Neutrophil (primary cell): ENCODE results near the gene STIMATE.

ENCODE experiments used
- H3K27ac ChIP-seq: fragments of 200-600 bp; sonication (generic); 2 replicates; pipeline ENCODE4 v1.5.1; 2016; ENCODE audit warnings: mild to moderate bottlenecking, moderate library complexity
- H3K27me3 ChIP-seq: fragments of 200-600 bp; sonication (generic); 2 replicates; pipeline ENCODE4 v1.6.0; 2016; ENCODE audit warnings: mild to moderate bottlenecking
- H3K36me3 ChIP-seq: fragments of 200-600 bp; sonication (generic); 2 replicates; pipeline ENCODE4 v1.5.1; 2017
- H3K4me1 ChIP-seq, 2 experiments: fragments of 200-600 bp in 1 of 2; sonication (generic) in 1 of 2; 1 replicate in 1 of 2; 2 replicates in 1 of 2; pipeline versions ENCODE4 v1.5.1 to v1.6.1; 2013 to 2016; ENCODE audit warnings: low read depth in 1 of 2, low read length in 1 of 2, mild to moderate bottlenecking in 1 of 2, moderate library complexity in 1 of 2; ENCODE audit not compliant: control insufficient read depth in 1 of 2, insufficient read depth in 1 of 2
- H3K4me3 ChIP-seq, 2 experiments: fragments of 200-600 bp in 1 of 2; sonication (generic) in 1 of 2; 1 replicate in 1 of 2; 2 replicates in 1 of 2; pipeline ENCODE4 v1.5.1; 2013 to 2016; ENCODE audit warnings: low read depth in 1 of 2, low read length in 1 of 2, mild to moderate bottlenecking in 1 of 2, moderate library complexity in 1 of 2
- H3K9me3 ChIP-seq: fragments of 200-600 bp; sonication (generic); 2 replicates; pipeline ENCODE4 v1.5.1; 2016
- CTCF ChIP-seq: fragments of 200-600 bp; sonication (generic); IDR thresholded peaks from 2 replicates; pipeline ENCODE4 v1.5.1; 2016; ENCODE audit warnings: antibody characterized with exemption

STIMATE gene

DNA sequence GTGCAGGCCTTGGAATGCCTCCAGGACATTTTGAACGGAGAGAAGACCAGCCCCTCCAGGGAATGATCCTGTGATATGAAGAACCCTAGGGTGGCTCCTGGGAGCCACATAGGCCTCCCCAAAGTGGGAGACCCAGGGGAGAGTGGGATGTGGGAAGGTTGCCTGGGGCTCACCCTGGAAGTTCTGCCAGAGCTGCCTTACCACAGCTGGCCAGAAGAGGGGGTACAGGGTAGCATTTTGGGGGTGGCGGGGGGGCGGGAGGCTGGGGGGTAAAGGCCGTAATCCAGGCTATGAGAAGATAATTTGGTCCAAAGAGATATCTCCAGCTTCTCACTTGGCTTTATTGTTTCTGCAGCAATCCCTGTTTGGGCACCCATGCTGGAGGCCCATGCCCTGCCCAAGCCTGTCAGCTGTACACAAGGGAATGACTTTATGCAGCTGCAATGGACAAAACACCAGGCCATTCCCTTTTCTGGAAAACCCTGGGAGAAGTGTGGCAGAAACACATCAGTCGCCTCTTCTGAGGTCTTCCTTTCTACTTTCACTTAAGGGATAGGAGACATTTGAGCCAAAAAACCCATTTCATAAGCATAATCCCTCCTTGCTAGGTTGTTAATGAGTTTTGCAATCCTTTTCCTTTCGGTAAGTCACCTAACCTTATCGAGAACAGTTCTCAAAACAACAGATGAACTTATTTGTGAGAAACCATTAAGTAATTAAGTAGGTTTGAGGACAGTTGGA, 51.5 kb downstream of the STIMATE start:
- peak; percentile 28 for TF ChIP-seq CTCF
- H3K36me3 ChIP-seq = peaks cover 44% of the 10 kb centered on the region
- peaks cover 55 to 56% of the 10 kb centered on the region in 2 experiments for H3K4me1 ChIP-seq
- peak overlapping the region; percentile 85 for H3K27ac ChIP-seq
- no peak overlapping the region for H3K4me3 ChIP-seq
- no peaks in the 10 kb centered on the region for H3K27me3 ChIP-seq
- no peaks in the 10 kb centered on the region for H3K9me3 ChIP-seq

DNA sequence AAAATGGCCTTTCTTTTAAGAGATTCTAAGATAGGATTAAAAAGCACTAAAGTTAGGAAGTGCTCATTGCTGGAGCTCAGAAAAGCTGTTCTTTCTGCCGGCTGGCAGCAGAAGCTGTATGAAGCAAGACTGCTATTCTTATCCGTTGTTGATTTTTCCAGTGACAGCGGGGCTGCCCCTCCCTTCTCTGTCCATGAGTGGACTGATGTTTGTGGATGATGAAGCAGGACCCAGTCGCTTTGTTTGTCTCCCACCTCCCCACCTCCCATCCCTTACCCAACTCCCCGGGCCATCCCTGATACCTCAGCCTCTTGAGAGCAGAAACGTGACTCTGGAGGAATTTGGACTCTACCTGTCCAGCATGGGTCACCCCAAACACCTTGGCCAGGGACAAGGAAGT, 52.2 kb downstream of the STIMATE start:
- Histone ChIP-seq H3K27me3 (no peaks in the 10 kb centered on the region), H3K36me3 (peaks cover 47% of the 10 kb centered on the region), H3K4me1 (peaks cover 55 to 56% of the 10 kb centered on the region in 2 experiments), H3K27ac (peak overlapping the region; percentile 85), H3K4me3 (no peak overlapping the region), H3K9me3 (no peaks in the 10 kb centered on the region)
- TF ChIP-seq CTCF = no peak

DNA sequence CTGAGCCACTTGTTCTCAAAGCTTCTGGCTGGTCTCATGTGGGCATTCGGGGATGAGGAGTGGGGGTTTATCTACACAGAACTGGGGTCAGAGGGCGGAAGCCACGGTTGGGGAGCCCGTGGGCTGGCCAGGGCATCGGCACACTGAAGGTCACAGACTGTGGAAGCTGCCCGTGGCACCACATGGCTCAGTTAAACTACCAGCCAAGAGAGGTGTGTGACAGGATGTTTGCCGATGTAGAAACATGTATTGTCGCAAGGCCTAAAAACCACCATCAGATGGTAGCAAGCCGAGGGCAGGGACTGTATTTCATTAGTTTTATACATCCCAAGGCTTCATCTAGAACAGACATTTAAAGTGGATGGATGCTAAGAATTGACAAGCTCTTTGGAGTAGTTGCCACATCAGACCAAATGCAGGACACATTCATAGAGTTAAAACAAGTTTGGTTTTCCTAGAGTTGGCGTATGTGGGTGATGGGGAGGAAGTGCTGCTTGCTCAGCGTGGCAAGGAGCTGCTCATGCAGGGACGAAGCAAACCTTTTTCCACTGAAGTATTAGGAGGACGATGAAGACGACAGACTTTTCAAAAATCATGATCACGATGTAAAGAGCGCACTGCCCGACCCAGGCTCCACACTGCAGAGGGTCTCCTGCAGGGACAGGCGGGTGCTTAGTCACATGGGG, 52.9 kb downstream of the STIMATE start:
- peak overlapping the region; percentile 85 for H3K27ac ChIP-seq
- H3K36me3 ChIP-seq = peaks cover 47% of the 10 kb centered on the region
- H3K9me3 ChIP-seq = no peaks in the 10 kb centered on the region
- H3K4me3 ChIP-seq = peak overlapping the region in 1 of 2 experiments; percentile 11
- TF ChIP-seq CTCF = no peak
- H3K27me3 ChIP-seq = no peaks in the 10 kb centered on the region
- H3K4me1 ChIP-seq = peaks cover 55 to 56% of the 10 kb centered on the region in 2 experiments

DNA sequence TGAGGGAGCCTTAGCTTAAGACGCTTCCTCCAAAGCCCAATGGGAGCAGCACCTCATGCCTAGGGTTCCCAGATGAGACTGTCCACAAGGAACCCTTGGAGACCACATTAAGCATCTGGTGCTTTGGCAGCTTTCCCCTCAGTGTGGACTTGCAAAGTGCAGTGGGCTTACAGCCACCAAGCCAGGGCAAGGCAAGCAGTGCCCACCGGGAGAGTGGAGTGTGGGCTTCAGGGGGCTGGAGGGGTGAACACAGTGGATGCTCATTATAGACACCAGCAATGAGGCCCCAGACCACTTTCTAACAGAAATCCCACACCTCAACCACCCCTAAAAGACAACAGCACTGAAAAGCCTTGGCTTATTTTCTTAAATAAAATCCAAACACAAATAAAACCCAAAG, 53.5 kb downstream of the STIMATE start:
- Histone ChIP-seq H3K4me1 (peaks cover 55 to 56% of the 10 kb centered on the region in 2 experiments), H3K27me3 (no peaks in the 10 kb centered on the region), H3K9me3 (no peaks in the 10 kb centered on the region), H3K36me3 (peaks cover 47% of the 10 kb centered on the region), H3K27ac (peak overlapping the region; percentile 85), H3K4me3 (no peak overlapping the region)
- no peak for TF ChIP-seq CTCF

- peaks cover 55 to 56% of the 10 kb centered on the region in 2 experiments for H3K4me1 ChIP-seq
- TF ChIP-seq CTCF = no peak
- peak overlapping the region; percentile 85 for H3K27ac ChIP-seq
- peaks cover 47% of the 10 kb centered on the region for H3K36me3 ChIP-seq
- no peak overlapping the region for H3K4me3 ChIP-seq
- no peaks in the 10 kb centered on the region for H3K9me3 ChIP-seq
- H3K27me3 ChIP-seq = no peaks in the 10 kb centered on the region
Observed at GRCh38 chr3:52843108-52843865, 54.1 kb downstream of the STIMATE start.
